NT2/D1 (cell line): ENCODE measurements around the gene LBHD1.
A peak's percentile ranks its signal among the peaks of the same experiment; 100 is the strongest.

Source experiments
- DNase-seq: peaks from one replicate; pipeline ENCODE4 v3.0.0-alpha.2; 2011; ENCODE audit warnings: low read depth, low spot score
- H3K27me3 ChIP-seq: 2 replicates; pipeline ENCODE4 v1.6.0; 2011; ENCODE audit warnings: mild to moderate bottlenecking; ENCODE audit not compliant: insufficient read length, insufficient read depth
- H3K36me3 ChIP-seq: 2 replicates; pipeline ENCODE4 v1.6.1; 2011; ENCODE audit warnings: mild to moderate bottlenecking, low read length, mixed read lengths; ENCODE audit not compliant: insufficient read depth, insufficient read length
- H3K4me1 ChIP-seq: 2 replicates; pipeline ENCODE4 v1.5.1; 2011; ENCODE audit not compliant: insufficient read depth, insufficient read length
- H3K4me3 ChIP-seq: 2 replicates; pipeline ENCODE4 v1.5.1; 2011; ENCODE audit warnings: low read depth; ENCODE audit not compliant: insufficient read length
- H3K9ac ChIP-seq: 2 replicates; pipeline ENCODE4 v1.6.0; 2011; ENCODE audit warnings: low read depth; ENCODE audit not compliant: insufficient read length
- H3K9me3 ChIP-seq: 2 replicates; pipeline ENCODE4 v1.5.1; 2011; ENCODE audit warnings: mild to moderate bottlenecking, low read length; ENCODE audit not compliant: insufficient read depth
- SUZ12 ChIP-seq: IDR thresholded peaks from 2 replicates; pipeline ENCODE4 v1.6.1; 2011; ENCODE audit not compliant: insufficient read length, insufficient read depth; ENCODE audit errors: extremely low read depth
- YY1 ChIP-seq: IDR thresholded peaks from 2 replicates; pipeline ENCODE4 v1.6.1; 2011; ENCODE audit not compliant: insufficient read length, insufficient read depth
- ZNF274 ChIP-seq: IDR thresholded peaks from 2 replicates; pipeline ENCODE4 v1.6.1; 2011; ENCODE audit warnings: mild to moderate bottlenecking, low read depth, low read length

LBHD1 gene

DNA sequence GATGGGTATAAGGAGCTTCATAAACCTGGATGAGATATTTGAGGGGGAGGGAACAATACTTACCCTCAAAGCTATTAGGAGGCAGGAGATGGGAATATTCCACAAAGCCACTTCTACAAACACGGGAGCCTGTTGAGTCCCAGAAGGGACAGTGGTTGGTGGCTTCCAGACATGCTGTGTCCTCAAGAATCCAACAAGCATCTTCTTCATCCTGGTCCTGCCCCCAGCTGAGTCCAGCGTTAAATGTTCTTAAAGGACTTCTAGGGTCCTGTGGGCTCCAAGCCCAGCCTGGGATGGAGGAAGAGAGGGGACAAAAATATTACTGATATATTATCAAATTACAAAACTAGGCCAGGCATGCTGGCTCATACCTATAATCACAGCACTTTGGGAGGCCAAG, 4.6 kb downstream of the LBHD1 start:
- Histone ChIP-seq H3K9me3 (no peaks in the 10 kb centered on the region), H3K4me3 (no peak overlapping the region), H3K9ac (peak overlapping the region; percentile 100), H3K27me3 (no peaks in the 10 kb centered on the region), H3K4me1 (no peaks in the 10 kb centered on the region), H3K36me3 (peaks cover 47% of the 10 kb centered on the region)
- TF ChIP-seq SUZ12 (no peak), YY1 (no peak), ZNF274 (no peak)
- no peak for DNase-seq

DNA sequence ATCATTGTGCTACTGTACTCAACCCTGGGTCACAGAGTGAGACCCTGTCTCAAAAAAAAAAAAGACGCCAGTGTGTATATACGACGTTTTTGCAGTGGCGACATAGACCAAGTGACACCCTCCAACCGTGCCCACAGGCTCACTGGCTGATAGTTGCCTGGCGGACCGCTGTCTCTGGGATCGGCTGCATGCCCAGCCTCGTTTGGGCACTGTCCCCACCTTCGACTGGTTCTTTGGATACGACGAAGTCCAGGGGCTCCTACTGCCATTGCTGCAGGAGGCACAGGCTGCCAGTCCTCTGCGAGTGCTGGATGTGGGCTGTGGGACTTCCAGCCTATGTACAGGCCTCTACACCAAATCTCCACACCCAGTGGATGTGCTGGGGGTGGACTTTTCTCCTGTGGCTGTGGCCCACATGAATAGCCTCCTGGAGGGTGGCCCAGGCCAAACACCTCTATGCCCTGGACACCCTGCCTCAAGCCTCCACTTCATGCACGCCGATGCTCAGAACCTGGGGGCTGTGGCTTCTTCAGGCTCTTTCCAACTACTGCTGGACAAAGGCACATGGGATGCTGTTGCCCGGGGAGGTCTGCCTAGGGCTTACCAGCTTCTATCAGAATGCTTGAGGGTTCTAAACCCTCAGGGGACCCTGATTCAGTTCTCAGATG, 5.7 kb downstream of the LBHD1 start:
- Histone ChIP-seq H3K4me1 (no peaks in the 10 kb centered on the region), H3K36me3 (peaks cover 57% of the 10 kb centered on the region)
- DNase-seq, result no peak

GRCh38 chr11:62665599-62666258, 6.3 kb downstream of the LBHD1 start:
- Histone ChIP-seq H3K36me3 (peaks cover 63% of the 10 kb centered on the region), H3K27me3 (no peaks in the 10 kb centered on the region), H3K4me3 (peak overlapping the region; percentile 99), H3K9me3 (no peaks in the 10 kb centered on the region), H3K4me1 (no peaks in the 10 kb centered on the region), H3K9ac (peak overlapping the region; percentile 100)
- TF ChIP-seq YY1, result no peak
- TF ChIP-seq ZNF274, result no peak
- DNase-seq, result no peak

More for the DNA sequence above, 5.7 kb downstream of the LBHD1 start:
- Histone ChIP-seq H3K27me3 (no peaks in the 10 kb centered on the region), H3K9ac (peak overlapping the region; percentile 100), H3K4me3 (peak overlapping the region; percentile 99), H3K9me3 (no peaks in the 10 kb centered on the region)
- no peak for TF ChIP-seq ZNF274
- no peak for TF ChIP-seq YY1
- TF ChIP-seq SUZ12, result no peak

DNA sequence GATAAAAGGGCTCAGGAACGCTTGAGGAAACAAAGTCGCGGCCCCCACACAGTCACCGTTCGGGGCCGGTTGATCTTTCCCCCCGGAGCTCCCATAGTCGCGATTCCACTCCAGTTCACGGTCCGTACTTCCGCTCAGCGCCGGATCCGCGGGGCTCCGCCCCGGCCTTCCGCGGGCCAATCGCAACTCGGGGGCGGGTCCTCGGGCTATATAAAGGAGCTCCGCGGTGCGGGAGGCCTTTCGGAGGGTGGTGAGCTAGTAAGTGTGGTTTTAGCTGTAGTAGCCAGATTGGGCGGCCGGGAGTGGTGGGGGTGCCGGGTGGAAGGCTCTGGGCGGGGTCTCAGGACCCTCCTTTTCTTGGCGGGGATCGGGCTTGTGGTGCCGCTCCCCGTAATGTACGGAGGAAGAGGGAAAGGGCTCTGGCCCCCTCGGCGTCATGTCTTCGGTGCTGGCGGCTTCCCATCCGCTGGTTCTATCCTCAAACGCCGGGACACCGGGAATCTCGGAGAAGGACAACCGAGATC, 6.9 kb downstream of the LBHD1 start, which contains the start of the genes C11orf98 and CSKMT:
Gene C11orf98, minus strand, starts transcription at position 136 of the 524 bp plus-strand sequence. Its CDS starts 41 bp downstream, at position 95.
Gene CSKMT, plus strand, starts transcription at position 238 of the 524 bp plus-strand sequence. CDS start 568 bp downstream, outside the sequence.
- Histone ChIP-seq H3K9ac (peak within 1 kb of the TSS; percentile 100), H3K9me3 (no peaks in the 10 kb centered on the region), H3K36me3 (peaks cover 67% of the 10 kb centered on the region), H3K27me3 (no peaks in the 10 kb centered on the region), H3K4me1 (no peaks in the 10 kb centered on the region), H3K4me3 (peak within 1 kb of the TSS; percentile 99)
- TF ChIP-seq ZNF274 (no peak), YY1 (no peak), SUZ12 (no peak)
- DNase-seq, result peak; percentile 93

- peaks cover 61% of the 10 kb centered on the region for H3K36me3 ChIP-seq
- H3K4me1 ChIP-seq, result no peaks in the 10 kb centered on the region
- H3K9ac ChIP-seq, result peak overlapping the region; percentile 100
- no peak for DNase-seq
- no peak for TF ChIP-seq YY1
- peak overlapping the region; percentile 99 for H3K4me3 ChIP-seq
- H3K27me3 ChIP-seq, result no peaks in the 10 kb centered on the region
- no peaks in the 10 kb centered on the region for H3K9me3 ChIP-seq
These were observed 7.5 kb downstream of the LBHD1 start for GRCh38 chr11:62664405-62665074.

GRCh38 chr11:62656796-62657429, 15.2 kb downstream of the LBHD1 start:
- Histone ChIP-seq H3K36me3 (peaks cover 17% of the 10 kb centered on the region), H3K9me3 (no peaks in the 10 kb centered on the region), H3K4me3 (no peak overlapping the region), H3K4me1 (no peaks in the 10 kb centered on the region), H3K27me3 (no peaks in the 10 kb centered on the region), H3K9ac (no peak overlapping the region)
- TF ChIP-seq SUZ12 (no peak), ZNF274 (no peak), YY1 (no peak)
- no peak for DNase-seq
